NB4 (cell line): ENCODE results near the gene RDX.

Experiments used
- DNase-seq: peaks from one replicate; pipeline ENCODE4 v3.0.0; 2010; ENCODE audit warnings: low read depth
- H3K4me3 ChIP-seq: one replicate; pipeline ENCODE4 v1.5.1; 2011; ENCODE audit warnings: mild to moderate bottlenecking, low read depth, low read length, moderate library complexity
- CTCF ChIP-seq: IDR thresholded peaks from one replicate; pipeline ENCODE4 v1.5.1; 2012; ENCODE audit warnings: low read depth, low read length
- MAX ChIP-seq: IDR thresholded peaks from 2 replicates; pipeline ENCODE4 v1.6.1; 2011; ENCODE audit warnings: low read depth, low read length
- MYC ChIP-seq: IDR thresholded peaks from 2 replicates; pipeline ENCODE4 v1.6.1; 2011; ENCODE audit warnings: low read depth, low read length
- POLR2A ChIP-seq: IDR thresholded peaks from 2 replicates; pipeline ENCODE4 v1.6.1; 2011; ENCODE audit warnings: mild to moderate bottlenecking; ENCODE audit not compliant: insufficient read length; ENCODE audit errors: extremely low read depth

RDX gene

GRCh38 chr11:110131386-110132123 is 164.9 kb downstream of the RDX start:
- no peak overlapping the region for H3K4me3 ChIP-seq
- TF ChIP-seq CTCF (no peak), MYC (no peak), POLR2A (no peak), MAX (no peak)
- DNase-seq = no peak

- no peak overlapping the region for H3K4me3 ChIP-seq
- no peak for TF ChIP-seq MAX
- no peak for DNase-seq
Measured at GRCh38 chr11:110130642-110131238, 165.7 kb downstream of the RDX start.

- no peak overlapping the region for H3K4me3 ChIP-seq
- DNase-seq = no peak
- TF ChIP-seq MYC (no peak), POLR2A (no peak), MAX (no peak), CTCF (no peak)
Measured at GRCh38 chr11:110128161-110128560, 168.3 kb downstream of the RDX start.

GRCh38 chr11:110126936-110127335 is 169.5 kb downstream of the RDX start:
- no peak overlapping the region for H3K4me3 ChIP-seq
- TF ChIP-seq POLR2A (no peak), MYC (no peak), MAX (no peak), CTCF (no peak)
- no peak for DNase-seq

- no peak for DNase-seq
- H3K4me3 ChIP-seq = no peak overlapping the region
- TF ChIP-seq CTCF = no peak
- TF ChIP-seq MYC = no peak
- TF ChIP-seq MAX = no peak
- TF ChIP-seq POLR2A = no peak
Measured at GRCh38 chr11:110125632-110126031, 170.8 kb downstream of the RDX start.
